ENCODE measurements around the gene MYO1D. TPM values are rescaled to one million over a fixed set of nuclear protein-coding genes. Genes with fewer than 3 reads are reported as not detected.

MYO1D gene
- total RNA-seq, 4 donors from 2014 or later, result 70.5 to 92.3 (median 72.7) TPM

GRCh38 chr17:32862940-32863339, 14.0 kb downstream of the MYO1D start:
- no peak overlapping the region for H3K4me3 ChIP-seq
- TF ChIP-seq CTCF (IDR thresholded peaks at IDR 0.05) (no peak), POLR2AphosphoS5 (IDR thresholded peaks at IDR 0.05) (no peak), POLR2A (IDR thresholded peaks at IDR 0.05) (no peak), EP300 (IDR thresholded peaks at IDR 0.05) (no peak)
- no peak for DNase-seq (ENCODE audit: low spot score in 2 of 2)
- H3K36me3 ChIP-seq, result no peaks in the 10 kb centered on the region
- no peaks in the 10 kb centered on the region for H3K9me3 ChIP-seq
- WGBS, result 100% methylated on average over 2 of the region's 2 CpGs
- H3K4me1 ChIP-seq, result no peaks in the 10 kb centered on the region
- no peaks in the 10 kb centered on the region for H3K27me3 ChIP-seq
- no peak overlapping the region for H3K27ac ChIP-seq

GRCh38 chr17:32861981-32862380, 14.9 kb downstream of the MYO1D start:
- Histone ChIP-seq H3K4me1 (no peaks in the 10 kb centered on the region), H3K27ac (no peak overlapping the region), H3K36me3 (no peaks in the 10 kb centered on the region), H3K4me3 (no peak overlapping the region), H3K9me3 (no peaks in the 10 kb centered on the region), H3K27me3 (no peaks in the 10 kb centered on the region)
- 83% methylated on average over 4 of the region's 4 CpGs for WGBS
- TF ChIP-seq EP300 (IDR thresholded peaks at IDR 0.05), result no peak
- TF ChIP-seq POLR2AphosphoS5 (IDR thresholded peaks at IDR 0.05), result no peak
- no peak for TF ChIP-seq CTCF (IDR thresholded peaks at IDR 0.05)
- no peak for TF ChIP-seq POLR2A (IDR thresholded peaks at IDR 0.05)
- DNase-seq (ENCODE audit: low spot score in 2 of 2), result no peak

- WGBS, result 72% methylated on average over 2 of the region's 2 CpGs
- TF ChIP-seq EP300 (IDR thresholded peaks at IDR 0.05), result no peak
- TF ChIP-seq POLR2A (IDR thresholded peaks at IDR 0.05), result no peak
- TF ChIP-seq CTCF (IDR thresholded peaks at IDR 0.05), result no peak
- TF ChIP-seq POLR2AphosphoS5 (IDR thresholded peaks at IDR 0.05), result no peak
Observed at GRCh38 chr17:32859857-32860525, 16.9 kb downstream of the MYO1D start.

GRCh38 chr17:32855620-32856019, 21.3 kb downstream of the MYO1D start:
- no peak for DNase-seq (ENCODE audit: low spot score in 2 of 2)
- TF ChIP-seq EP300 (IDR thresholded peaks at IDR 0.05) (no peak), POLR2A (IDR thresholded peaks at IDR 0.05) (no peak), POLR2AphosphoS5 (IDR thresholded peaks at IDR 0.05) (no peak), CTCF (IDR thresholded peaks at IDR 0.05) (no peak)
- H3K9me3 ChIP-seq, result no peaks in the 10 kb centered on the region
- H3K36me3 ChIP-seq, result no peaks in the 10 kb centered on the region
- 86% methylated on average over 3 of the region's 3 CpGs for WGBS
- no peak overlapping the region for H3K27ac ChIP-seq
- H3K4me1 ChIP-seq, result no peaks in the 10 kb centered on the region
- H3K4me3 ChIP-seq, result no peak overlapping the region
- H3K27me3 ChIP-seq, result no peaks in the 10 kb centered on the region

More at GRCh38 chr17:32859857-32860525, 16.9 kb downstream of the MYO1D start:
- no peak for DNase-seq (ENCODE audit: low spot score in 2 of 2)
- Histone ChIP-seq H3K9me3 (no peaks in the 10 kb centered on the region), H3K27me3 (no peaks in the 10 kb centered on the region), H3K4me3 (no peak overlapping the region), H3K27ac (no peak overlapping the region), H3K36me3 (no peaks in the 10 kb centered on the region), H3K4me1 (no peaks in the 10 kb centered on the region)

GRCh38 chr17:32854832-32855389, 22.0 kb downstream of the MYO1D start:
- Histone ChIP-seq H3K36me3 (no peaks in the 10 kb centered on the region), H3K9me3 (no peaks in the 10 kb centered on the region), H3K27me3 (no peaks in the 10 kb centered on the region), H3K4me3 (no peak overlapping the region), H3K27ac (no peak overlapping the region), H3K4me1 (no peaks in the 10 kb centered on the region)
- DNase-seq (ENCODE audit: low spot score in 2 of 2), result no peak
- TF ChIP-seq POLR2A (IDR thresholded peaks at IDR 0.05) (no peak), EP300 (IDR thresholded peaks at IDR 0.05) (no peak)
- 71% methylated on average over 5 of the region's 5 CpGs for WGBS

All from suprapubic skin (tissue), 4 donors.